Peyer's patch (tissue), 4 donors: ENCODE results near the gene CCND2.

Experiments used
- CTCF ChIP-seq, 6 experiments: fragments of 450-650 bp in 4 of 6; fragments of 200-600 bp in 2 of 6; sonication (generic) in 1 of 6; IDR thresholded peaks; one replicate each; pipeline ENCODE4 v1.5.1; 2017 to 2019; ENCODE audit warnings: antibody characterized with exemption in 6 of 6, mild to moderate bottlenecking in 3 of 6, moderate library complexity in 1 of 6
- POLR2A ChIP-seq, 2 donors: fragments of 450-650 bp; IDR thresholded peaks; one replicate each; pipeline ENCODE4 v1.5.1; 2017; ENCODE audit warnings: antibody characterized with exemption in 2 of 2, mild to moderate bottlenecking in 2 of 2, moderate library complexity in 2 of 2

DNA sequence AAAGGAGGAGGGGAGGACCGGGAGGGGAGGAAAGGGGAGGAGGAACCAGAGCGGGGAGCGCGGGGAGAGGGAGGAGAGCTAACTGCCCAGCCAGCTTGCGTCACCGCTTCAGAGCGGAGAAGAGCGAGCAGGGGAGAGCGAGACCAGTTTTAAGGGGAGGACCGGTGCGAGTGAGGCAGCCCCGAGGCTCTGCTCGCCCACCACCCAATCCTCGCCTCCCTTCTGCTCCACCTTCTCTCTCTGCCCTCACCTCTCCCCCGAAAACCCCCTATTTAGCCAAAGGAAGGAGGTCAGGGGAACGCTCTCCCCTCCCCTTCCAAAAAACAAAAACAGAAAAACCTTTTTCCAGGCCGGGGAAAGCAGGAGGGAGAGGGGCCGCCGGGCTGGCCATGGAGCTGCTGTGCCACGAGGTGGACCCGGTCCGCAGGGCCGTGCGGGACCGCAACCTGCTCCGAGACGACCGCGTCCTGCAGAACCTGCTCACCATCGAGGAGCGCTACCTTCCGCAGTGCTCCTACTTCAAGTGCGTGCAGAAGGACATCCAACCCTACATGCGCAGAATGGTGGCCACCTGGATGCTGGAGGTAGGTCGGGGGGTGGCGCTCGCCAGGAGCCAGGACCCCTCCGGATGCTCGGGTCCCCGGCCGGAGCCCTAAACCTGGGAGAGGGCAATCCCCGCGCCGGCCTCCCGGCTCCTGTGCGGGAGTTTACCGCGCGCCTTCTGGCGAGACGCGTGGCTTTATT lies at the start of gene CCND2:
- TF ChIP-seq POLR2A (IDR thresholded peaks at IDR 0.05) (peak; percentile 90 to 97), CTCF (IDR thresholded peaks at IDR 0.05) (no peak)
